A673 (cell line): ENCODE data around the gene COX20.

ENCODE experiments used
- EZH2 ChIP-seq: fragments of 200-600 bp; sonication (generic); IDR thresholded peaks from 2 replicates; pipeline ENCODE4 v1.6.1; 2017; ENCODE audit warnings: borderline replicate concordance, low read depth, mild to moderate bottlenecking, mixed read lengths, antibody characterized with exemption, low read length; ENCODE audit not compliant: poor library complexity, severe bottlenecking
- TF ChIP-seq, protein P1 (sequence below): fragments of 300-800, 200-600 bp; sonication (generic); conservative IDR thresholded peaks from 2 replicates; pipeline ENCODE4 v1.5.1; 2017; ENCODE audit warnings: low read depth, mild to moderate bottlenecking, antibody characterized with exemption, low read length, moderate library complexity, mixed read lengths

- TF ChIP-seq, protein P1, sequence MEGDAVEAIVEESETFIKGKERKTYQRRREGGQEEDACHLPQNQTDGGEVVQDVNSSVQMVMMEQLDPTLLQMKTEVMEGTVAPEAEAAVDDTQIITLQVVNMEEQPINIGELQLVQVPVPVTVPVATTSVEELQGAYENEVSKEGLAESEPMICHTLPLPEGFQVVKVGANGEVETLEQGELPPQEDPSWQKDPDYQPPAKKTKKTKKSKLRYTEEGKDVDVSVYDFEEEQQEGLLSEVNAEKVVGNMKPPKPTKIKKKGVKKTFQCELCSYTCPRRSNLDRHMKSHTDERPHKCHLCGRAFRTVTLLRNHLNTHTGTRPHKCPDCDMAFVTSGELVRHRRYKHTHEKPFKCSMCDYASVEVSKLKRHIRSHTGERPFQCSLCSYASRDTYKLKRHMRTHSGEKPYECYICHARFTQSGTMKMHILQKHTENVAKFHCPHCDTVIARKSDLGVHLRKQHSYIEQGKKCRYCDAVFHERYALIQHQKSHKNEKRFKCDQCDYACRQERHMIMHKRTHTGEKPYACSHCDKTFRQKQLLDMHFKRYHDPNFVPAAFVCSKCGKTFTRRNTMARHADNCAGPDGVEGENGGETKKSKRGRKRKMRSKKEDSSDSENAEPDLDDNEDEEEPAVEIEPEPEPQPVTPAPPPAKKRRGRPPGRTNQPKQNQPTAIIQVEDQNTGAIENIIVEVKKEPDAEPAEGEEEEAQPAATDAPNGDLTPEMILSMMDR = no peak
- TF ChIP-seq EZH2 = no peak
Observed at GRCh38 chr1:244802556-244803239, 32.8 kb upstream of the COX20 start.
